HepG2 (cell line): ENCODE measurements around the gene CDK10. TPM values are rescaled to one million over a fixed set of nuclear protein-coding genes. Genes with fewer than 3 reads are reported as not detected.

Experiments
- ATAC-seq: fragments of 200-7000 bp; cut with Tn5 transposase; 3 replicates; pipeline ENCODE4 v1.9.1; 2020; ENCODE audit warnings: mild to moderate bottlenecking, moderate library complexity
- BruUV-seq: library from RNA; stranded (reverse); fragments of 400-500 nt; replicated peaks from 2 replicates; lab custom pipeline; 2021; lab: Mats Ljungman, UMichigan
- CTCF ChIA-PET: fragments of 300-600 bp; formaldehyde crosslinking; extraction: SDS; loops from one replicate; lab custom pipeline; 2021; ENCODE audit warnings: low total read pairs, inconsistent platforms, low intra/inter-chr PET ratio; lab: Yijun Ruan, JAX
- POLR2A ChIA-PET: fragments of 350-600 bp; sonication (Branson Sonifier 250); formaldehyde crosslinking; loops from one replicate; lab custom pipeline; 2020; ENCODE audit warnings: antibody characterized with exemption, inconsistent platforms; lab: Yijun Ruan, JAX
- DNase-seq: peaks from one replicate; pipeline ENCODE4 v3.0.0-alpha.2; 2015; ENCODE audit warnings: low spot score
- FAIRE-seq: peaks from 3 replicates; lab custom pipeline; 2011; peaks lifted over from hg19 to GRCh38; lab: Jason Lieb, UNC
- H2AFZ ChIP-seq: one replicate; pipeline ENCODE4 v1.6.1; 2011; ENCODE audit warnings: low read length, inconsistent platforms
- H3K27ac ChIP-seq: fragments of 300-600 bp; 3 replicates; pipeline ENCODE4 v1.8.0; 2011; ENCODE audit warnings: mixed run types, mild to moderate bottlenecking, mixed read lengths, low read length, inconsistent platforms; ENCODE audit not compliant: insufficient read depth; ENCODE audit errors: extremely low read length
- H3K27me3 ChIP-seq, 2 experiments: fragments of 200-600 bp in 1 of 2; 2 replicates in 1 of 2; 3 replicates in 1 of 2; pipeline versions ENCODE4 v1.6.0 to v1.8.0; 2011; ENCODE audit warnings: low read length in 2 of 2, mild to moderate bottlenecking in 2 of 2, moderate library complexity in 2 of 2, inconsistent platforms in 1 of 2; ENCODE audit not compliant: insufficient read depth in 2 of 2, control insufficient read depth in 1 of 2
- H3K36me3 ChIP-seq, 2 experiments: fragments of 200-600 bp in 1 of 2; replicated peaks in 1 of 2; 2 replicates in 1 of 2; 3 replicates in 1 of 2; pipeline versions ENCODE4 v1.5.1 to v1.8.0; 2011; ENCODE audit warnings: low read length in 2 of 2, inconsistent platforms in 1 of 2; ENCODE audit not compliant: insufficient read depth in 2 of 2, control insufficient read depth in 1 of 2
- H3K4me1 ChIP-seq: 2 replicates; pipeline ENCODE4 v1.5.1; 2012; ENCODE audit warnings: low read length, inconsistent platforms; ENCODE audit not compliant: insufficient read depth
- H3K4me2 ChIP-seq: 2 replicates; pipeline ENCODE4 v1.6.0; 2011; ENCODE audit warnings: low read depth, low read length, inconsistent platforms
- H3K4me3 ChIP-seq, 3 experiments: fragments of 200-600 bp in 1 of 3; sonication (generic), shearing (Covaris generic) in 1 of 3; replicated peaks in 1 of 3; 2 replicates each; pipeline ENCODE4 v1.5.1; 2011 to 2016; ENCODE audit warnings: low read length in 3 of 3, inconsistent platforms in 2 of 3, low read depth in 2 of 3, mild to moderate bottlenecking in 2 of 3, control low read depth in 1 of 3, mixed read lengths in 1 of 3; ENCODE audit not compliant: insufficient read depth in 1 of 3
- H3K79me2 ChIP-seq: one replicate; pipeline ENCODE4 v1.6.1; 2011; ENCODE audit warnings: low read length, inconsistent platforms; ENCODE audit not compliant: insufficient read depth
- H3K9ac ChIP-seq: 2 replicates; pipeline ENCODE4 v1.6.0; 2011; ENCODE audit warnings: mild to moderate bottlenecking, low read depth, low read length, inconsistent platforms; ENCODE audit not compliant: insufficient read depth
- H3K9me3 ChIP-seq: 2 replicates; pipeline ENCODE4 v1.5.1; 2012; ENCODE audit warnings: mild to moderate bottlenecking, low read length
- H4K20me1 ChIP-seq: 2 replicates; pipeline ENCODE4 v1.6.0; 2011; ENCODE audit warnings: inconsistent platforms, mild to moderate bottlenecking, low read length, moderate library complexity; ENCODE audit not compliant: insufficient read depth
- JUN ChIP-seq: sonication (generic); formaldehyde crosslinking; IDR thresholded peaks from 2 replicates; pipeline ENCODE4 v1.4.0; 2020; ENCODE audit warnings: mild to moderate bottlenecking, missing genetic modification reagents
- ZEB1 ChIP-seq: IDR thresholded peaks from 2 replicates; pipeline ENCODE4 v1.6.1; 2012; ENCODE audit warnings: mild to moderate bottlenecking, low read depth, inconsistent platforms; ENCODE audit not compliant: insufficient replicate concordance
- WGBS: methylation state at CpG from one replicate; pipeline ENCODE4 v1.1.6; 2017; ENCODE audit warnings: low lambda C conversion rate; 5-methylcytosine and 5-hydroxymethylcytosine counted together
- in situ Hi-C: cut with HindIII; loops from 2 replicates; pipeline ENCODE4 v1.10.0; 2017; ENCODE audit warnings: low pct_unique_long_range_greater_than_20kb; ENCODE audit not compliant: extremely low pct_ligation_motif_present
- intact Hi-C: fragments of 100-400 bp; cut with micrococcal nuclease; formaldehyde crosslinking; loops from one replicate; pipeline ENCODE4 v1.10.0; 2022; ENCODE audit not compliant: unreplicated experiment
- polyA plus RNA-seq, 8 experiments: library from polyadenylated mRNA; depleted of rRNA in 3 of 8; stranded (reverse) in 7 of 8; unstranded in 1 of 8; fragments of >200 nt; fragmentation: Illumina TruSeq in 4 of 8; extraction: Trizol in 4 of 8; gene quantifications; 2 replicates each; pipeline versions ENCODE4 v1.2.1 to v1.2.3, GENCODE V29; 2011 to 2016; ENCODE audit warnings: low read depth in 4 of 8, missing spikeins in 1 of 8, mixed read lengths in 1 of 8; ENCODE audit not compliant: insufficient read depth in 1 of 8
- total RNA-seq, 5 experiments: library from RNA; depleted of rRNA; stranded (reverse); fragments of >200 nt; fragmentation: Illumina TruSeq; extraction: Trizol; gene quantifications; 2 replicates each; pipeline ENCODE4 v1.2.3, GENCODE V29; 2016; ENCODE audit warnings: low read depth in 1 of 5
- TF ChIP-seq, protein P1 (sequence below): sonication (generic); formaldehyde crosslinking; IDR thresholded peaks from 2 replicates; pipeline ENCODE4 v1.5.0; 2020; ENCODE audit warnings: mild to moderate bottlenecking, missing genetic modification reagents, borderline replicate concordance

CDK10 gene
- total and polyA plus RNA-seq, 2 of the 13 experiments (the other 11 are each of a cell fraction or from before 2014, with no cell fraction given) = 2.5 to 3.9 TPM

DNA sequence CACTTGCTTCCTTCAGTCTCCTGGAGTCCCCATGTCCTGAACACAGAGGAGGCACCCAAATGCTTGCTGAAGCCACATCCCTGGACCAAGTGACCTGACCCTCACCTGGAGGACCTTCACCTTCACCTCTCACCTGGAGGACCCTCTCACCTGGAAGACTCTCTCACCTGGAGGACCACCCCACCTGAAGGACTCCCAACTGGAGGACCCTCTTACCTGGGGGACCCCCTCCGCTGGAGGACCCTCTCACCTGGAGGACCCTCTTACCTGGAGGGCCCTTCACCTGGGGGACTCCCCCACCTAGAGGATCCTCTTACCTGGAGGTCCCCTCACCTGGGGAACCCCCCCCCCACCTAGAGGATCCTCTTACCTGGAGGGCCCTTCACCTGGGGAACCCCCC is 573 bp upstream of the CDK10 start:
- DNase-seq = no peak
- Histone ChIP-seq H3K27me3 (no peaks in the 10 kb centered on the region), H3K36me3 (no peaks in the 10 kb centered on the region)
- TF ChIP-seq, protein P1, sequence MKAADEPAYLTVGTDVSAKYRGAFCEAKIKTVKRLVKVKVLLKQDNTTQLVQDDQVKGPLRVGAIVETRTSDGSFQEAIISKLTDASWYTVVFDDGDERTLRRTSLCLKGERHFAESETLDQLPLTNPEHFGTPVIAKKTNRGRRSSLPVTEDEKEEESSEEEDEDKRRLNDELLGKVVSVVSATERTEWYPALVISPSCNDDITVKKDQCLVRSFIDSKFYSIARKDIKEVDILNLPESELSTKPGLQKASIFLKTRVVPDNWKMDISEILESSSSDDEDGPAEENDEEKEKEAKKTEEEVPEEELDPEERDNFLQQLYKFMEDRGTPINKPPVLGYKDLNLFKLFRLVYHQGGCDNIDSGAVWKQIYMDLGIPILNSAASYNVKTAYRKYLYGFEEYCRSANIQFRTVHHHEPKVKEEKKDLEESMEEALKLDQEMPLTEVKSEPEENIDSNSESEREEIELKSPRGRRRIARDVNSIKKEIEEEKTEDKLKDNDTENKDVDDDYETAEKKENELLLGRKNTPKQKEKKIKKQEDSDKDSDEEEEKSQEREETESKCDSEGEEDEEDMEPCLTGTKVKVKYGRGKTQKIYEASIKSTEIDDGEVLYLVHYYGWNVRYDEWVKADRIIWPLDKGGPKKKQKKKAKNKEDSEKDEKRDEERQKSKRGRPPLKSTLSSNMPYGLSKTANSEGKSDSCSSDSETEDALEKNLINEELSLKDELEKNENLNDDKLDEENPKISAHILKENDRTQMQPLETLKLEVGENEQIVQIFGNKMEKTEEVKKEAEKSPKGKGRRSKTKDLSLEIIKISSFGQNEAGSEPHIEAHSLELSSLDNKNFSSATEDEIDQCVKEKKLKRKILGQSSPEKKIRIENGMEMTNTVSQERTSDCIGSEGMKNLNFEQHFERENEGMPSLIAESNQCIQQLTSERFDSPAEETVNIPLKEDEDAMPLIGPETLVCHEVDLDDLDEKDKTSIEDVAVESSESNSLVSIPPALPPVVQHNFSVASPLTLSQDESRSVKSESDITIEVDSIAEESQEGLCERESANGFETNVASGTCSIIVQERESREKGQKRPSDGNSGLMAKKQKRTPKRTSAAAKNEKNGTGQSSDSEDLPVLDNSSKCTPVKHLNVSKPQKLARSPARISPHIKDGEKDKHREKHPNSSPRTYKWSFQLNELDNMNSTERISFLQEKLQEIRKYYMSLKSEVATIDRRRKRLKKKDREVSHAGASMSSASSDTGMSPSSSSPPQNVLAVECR = 0 out of 2 replicates have a peak, but pooled peaks have one; percentile 24
- no peak for TF ChIP-seq JUN (CRISPR knock-in tag)
- peak; percentile 52 for TF ChIP-seq ZEB1
- TF ChIP-seq, all 625 proteins: peak for 2
- no peak for ATAC-seq
- Histone ChIP-seq H3K79me2 (no peaks in the 10 kb centered on the region), H3K27ac (peak overlapping the region; percentile 17), H3K4me2 (0 out of 2 replicates have a peak overlapping the region, but pooled peaks have one; percentile 28), H3K4me1 (peaks cover 58% of the 10 kb centered on the region), H4K20me1 (no peaks in the 10 kb centered on the region), H3K9ac (no peak overlapping the region), H3K9me3 (peaks cover 15% of the 10 kb centered on the region), H2AFZ (no peak overlapping the region), H3K4me3 (no peak overlapping the region)
- FAIRE-seq = no peak
- no TSS peak for BruUV-seq
- 100% methylated on average over 1 of the region's 1 CpG for WGBS
- intact Hi-C loops (loop anchor here (2.0 kb wide), 2 partner anchors 15 kb away; partner anchors contain the start of gene SPATA2L), in situ Hi-C loops (no loop called here)
- ChIA-PET POLR2A (interaction anchor here (1.1 to 2.5 kb wide), 2 partner anchors 9 to 14 kb away, joined by 7 to 32 read pairs; no protein-coding TSS in a partner anchor), CTCF (no interaction called here)
